Activated CD4-positive, alpha-beta T cell treated with anti-CD3 and anti-CD28 coated beads for 36 hours (primary cell): ENCODE data around the gene PEA15. TPM values are rescaled to one million over a fixed set of nuclear protein-coding genes. Genes with fewer than 3 reads are reported as not detected.
A peak's percentile ranks its signal among the peaks of the same experiment; 100 is the strongest.

ENCODE experiments used
- ATAC-seq: fragments of 200-7000 bp; cut with Tn5 transposase; one replicate; pipeline ENCODE4 v1.10.0; 2021; ENCODE audit warnings: mild to moderate bottlenecking, moderate library complexity
- CTCF ChIA-PET: fragments of 350-600 bp; sonication (Branson Sonifier 250); formaldehyde crosslinking; loops from one replicate; lab custom pipeline; 2021; ENCODE audit warnings: antibody characterized with exemption; lab: Charles Lee
- POLR2A ChIA-PET: fragments of 350-600 bp; sonication (Branson Sonifier 250); formaldehyde crosslinking; loops from one replicate; lab custom pipeline; 2021; ENCODE audit warnings: antibody characterized with exemption, inconsistent platforms; lab: Charles Lee
- DNase-seq: peaks from one replicate; pipeline ENCODE4 v3.0.0-alpha.2; 2020
- H3K27ac Mint-ChIP-seq: one replicate; pipeline ENCODE4 v1.8.0; 2021; ENCODE audit warnings: mixed read lengths
- H3K27me3 Mint-ChIP-seq: one replicate; pipeline ENCODE4 v1.8.0; 2021; ENCODE audit warnings: mixed read lengths
- H3K36me3 Mint-ChIP-seq: one replicate; pipeline ENCODE4 v1.8.0; 2021; ENCODE audit warnings: low read depth, mixed read lengths
- H3K4me1 Mint-ChIP-seq: one replicate; pipeline ENCODE4 v1.8.0; 2021; ENCODE audit warnings: mixed read lengths
- H3K4me3 Mint-ChIP-seq: one replicate; pipeline ENCODE4 v1.8.0; 2021; ENCODE audit warnings: mild to moderate bottlenecking, moderate library complexity, mixed read lengths
- H3K9me3 Mint-ChIP-seq: one replicate; pipeline ENCODE4 v1.8.0; 2021; ENCODE audit warnings: low read depth, mixed read lengths
- intact Hi-C, 2 experiments: fragments of 100-400 bp; cut with DNase I in 1 of 2; cut with micrococcal nuclease in 1 of 2; formaldehyde crosslinking; loops; one replicate each; pipeline versions ENCODE4 v1.14.2 to v1.15.1; 2022 to 2024; cut with DNase I, micrococcal nuclease
- total RNA-seq, 2 experiments: library from RNA; stranded (reverse); gene quantifications; one replicate each; pipeline ENCODE4 v1.2.3, GENCODE V29; 2021

The PEA15 gene
- total RNA-seq, 2 experiments from 2014 or later: 42.5 to 63.4 TPM

- no peak overlapping the region for H3K27ac Mint-ChIP-seq
- H3K4me3 Mint-ChIP-seq: no peak overlapping the region
- intact Hi-C loops: loop anchor here (1.0 to 5.0 kb wide), 6 partner anchors 58 to 413 kb away; no protein-coding TSS in a partner anchor
- no peaks in the 10 kb centered on the region for H3K4me1 Mint-ChIP-seq
- ChIA-PET CTCF (interaction anchor here (0.5 to 3.4 kb wide), 22 partner anchors 8 to 220 kb away, joined by 3 to 44 read pairs (median 3); partner anchors contain the start of gene PEX19), POLR2A (no interaction called here)
- no peak for ATAC-seq
- H3K9me3 Mint-ChIP-seq: no peaks in the 10 kb centered on the region
- H3K36me3 Mint-ChIP-seq: no peaks in the 10 kb centered on the region
- no peaks in the 10 kb centered on the region for H3K27me3 Mint-ChIP-seq
- no peak for DNase-seq
Observed at GRCh38 chr1:160193832-160194736, 11.1 kb upstream of the PEA15 start.

DNA sequence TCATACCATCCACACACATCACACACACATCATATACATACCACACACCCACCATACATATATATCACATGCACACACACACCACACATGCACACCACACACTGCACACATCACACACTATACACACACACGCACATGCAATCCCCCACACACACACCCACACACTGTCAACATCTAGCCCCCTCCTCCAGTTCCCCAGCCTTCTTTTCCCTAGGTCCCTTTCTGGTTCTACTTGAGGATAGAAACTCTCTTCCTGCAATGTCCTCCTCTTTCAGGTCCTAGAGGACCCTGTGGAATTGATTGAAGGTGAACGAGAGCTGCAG is 10.5 kb upstream of the PEA15 start:
- intact Hi-C loops: loop anchor here in 1 of 2 experiments (5.0 kb wide), 1 partner anchor 413 kb away; no protein-coding TSS in a partner anchor
- Mint-ChIP-seq H3K27me3 (no peaks in the 10 kb centered on the region), H3K27ac (no peak overlapping the region), H3K9me3 (no peaks in the 10 kb centered on the region), H3K4me3 (no peak overlapping the region), H3K36me3 (no peaks in the 10 kb centered on the region), H3K4me1 (no peaks in the 10 kb centered on the region)
- ChIA-PET CTCF (no interaction called here), POLR2A (no interaction called here)
- ATAC-seq: no peak
- no peak for DNase-seq

DNA sequence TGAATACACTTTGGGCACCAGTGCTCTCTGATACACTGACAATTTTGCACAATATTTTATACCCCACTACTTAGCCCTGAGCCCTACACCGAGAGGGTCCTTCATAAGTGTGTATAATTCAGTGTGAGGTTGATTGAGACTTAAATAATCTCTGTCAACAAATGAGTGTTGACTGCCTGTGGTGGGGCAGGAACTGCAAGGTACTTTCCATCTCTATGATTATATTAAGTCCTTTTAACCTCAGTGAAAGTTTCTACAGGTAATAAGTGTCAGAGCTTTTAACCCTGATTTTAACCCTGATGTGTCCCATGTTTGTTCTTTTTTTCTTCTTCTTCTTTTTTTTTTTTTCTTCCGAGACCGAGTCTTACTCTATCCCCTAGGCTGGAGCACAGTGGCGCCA is 9.0 kb upstream of the PEA15 start:
- no peak overlapping the region for H3K4me3 Mint-ChIP-seq
- no peaks in the 10 kb centered on the region for H3K4me1 Mint-ChIP-seq
- no peaks in the 10 kb centered on the region for H3K9me3 Mint-ChIP-seq
- H3K27ac Mint-ChIP-seq: no peak overlapping the region
- ChIA-PET POLR2A (no interaction called here), CTCF (interaction anchor here (1.0 to 1.7 kb wide), 3 partner anchors 56 to 95 kb away, joined by 4 to 8 read pairs (median 5); no protein-coding TSS in a partner anchor)
- H3K27me3 Mint-ChIP-seq: no peaks in the 10 kb centered on the region
- ATAC-seq (no peak), DNase-seq (no peak)
- intact Hi-C loops: no loop called here
- H3K36me3 Mint-ChIP-seq: no peaks in the 10 kb centered on the region

GRCh38 chr1:160197231-160197630 is 8.0 kb upstream of the PEA15 start:
- CTCF ChIA-PET: interaction anchor here (0.9 kb wide), 1 partner anchor 95 kb away, joined by 3 read pairs; no protein-coding TSS in a partner anchor
- POLR2A ChIA-PET: no interaction called here
- no peak for DNase-seq
- Mint-ChIP-seq H3K36me3 (no peaks in the 10 kb centered on the region), H3K27me3 (no peaks in the 10 kb centered on the region), H3K27ac (no peak overlapping the region), H3K9me3 (no peaks in the 10 kb centered on the region), H3K4me1 (no peaks in the 10 kb centered on the region), H3K4me3 (no peak overlapping the region)
- ATAC-seq: no peak
- intact Hi-C loops: no loop called here

- Mint-ChIP-seq H3K36me3 (no peaks in the 10 kb centered on the region), H3K4me3 (no peak overlapping the region), H3K4me1 (peaks cover 10% of the 10 kb centered on the region), H3K9me3 (no peaks in the 10 kb centered on the region), H3K27ac (no peak overlapping the region), H3K27me3 (no peaks in the 10 kb centered on the region)
- no peak for ATAC-seq
- ChIA-PET POLR2A (interaction anchor here (1.2 kb wide), 1 partner anchor 62 kb away, joined by 3 read pairs; the partner anchor contains the start of gene DCAF8), CTCF (interaction anchor here (0.6 to 3.5 kb wide), 6 partner anchors 21 to 175 kb away, joined by 3 to 16 read pairs (median 3); partner anchors contain the start of gene PEX19)
- no peak for DNase-seq
- intact Hi-C loops: loop anchor here in 1 of 2 experiments (10.0 kb wide), 1 partner anchor 276 kb away; the partner anchor contains the start of gene TAGLN2
Observed at GRCh38 chr1:160200786-160201185, 4.4 kb upstream of the PEA15 start.

GRCh38 chr1:160204526-160205241 is 500 bp upstream of the PEA15 start:
- ATAC-seq (peak; percentile 15), DNase-seq (peak; percentile 27)
- CTCF ChIA-PET: interaction anchor here (0.7 to 1.8 kb wide), 9 partner anchors 11 to 1560 kb away, joined by 3 to 7 read pairs (median 3); no protein-coding TSS in a partner anchor
- POLR2A ChIA-PET: no interaction called here
- H3K4me3 Mint-ChIP-seq: peak overlapping the region; percentile 81
- intact Hi-C loops: loop anchor here (1.0 to 10.0 kb wide), 3 partner anchors 59 to 280 kb away; partner anchors contain the start of genes PEX19 (in 2 of the 2) and TAGLN2 (in 1 of the 2)
- no peaks in the 10 kb centered on the region for H3K9me3 Mint-ChIP-seq
- peaks cover 40% of the 10 kb centered on the region for H3K4me1 Mint-ChIP-seq
- peak overlapping the region; percentile 75 for H3K27ac Mint-ChIP-seq
- no peaks in the 10 kb centered on the region for H3K27me3 Mint-ChIP-seq
- peaks cover 16% of the 10 kb centered on the region for H3K36me3 Mint-ChIP-seq

DNA sequence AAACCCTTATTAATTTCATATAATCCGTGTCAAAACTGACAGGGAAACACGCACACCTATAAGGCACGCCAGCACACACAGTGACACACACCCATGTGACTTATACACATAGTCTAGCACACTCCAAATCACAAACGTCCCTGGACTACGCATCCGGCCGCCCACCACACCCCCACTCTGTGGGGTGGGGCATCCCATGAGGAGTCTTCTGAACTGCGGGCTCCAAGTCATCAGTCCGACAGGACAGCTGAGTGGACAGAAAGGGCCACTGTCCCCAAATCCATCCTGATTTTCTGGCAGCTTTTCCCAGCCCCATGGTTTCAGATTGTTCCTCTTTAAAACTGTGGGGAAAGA is 829 bp downstream of the PEA15 start:
- Mint-ChIP-seq H3K9me3 (no peaks in the 10 kb centered on the region), H3K4me1 (peaks cover 48% of the 10 kb centered on the region), H3K27ac (peak overlapping the region; percentile 86), H3K4me3 (peak overlapping the region; percentile 81), H3K36me3 (peaks cover 21% of the 10 kb centered on the region), H3K27me3 (no peaks in the 10 kb centered on the region)
- CTCF ChIA-PET: interaction anchor here (1.0 to 1.2 kb wide), 2 partner anchors 86 to 109 kb away, joined by 3 to 7 read pairs; no protein-coding TSS in a partner anchor
- POLR2A ChIA-PET: interaction anchor here (0.6 kb wide), 1 partner anchor 28 kb away, joined by 4 read pairs; no protein-coding TSS in a partner anchor
- ATAC-seq: peak; percentile 85
- intact Hi-C loops: loop anchor here in 1 of 2 experiments (1.0 to 10.0 kb wide), 2 partner anchors 105 to 281 kb away; partner anchors contain the start of gene TAGLN2
- peak; percentile 74 for DNase-seq

DNA sequence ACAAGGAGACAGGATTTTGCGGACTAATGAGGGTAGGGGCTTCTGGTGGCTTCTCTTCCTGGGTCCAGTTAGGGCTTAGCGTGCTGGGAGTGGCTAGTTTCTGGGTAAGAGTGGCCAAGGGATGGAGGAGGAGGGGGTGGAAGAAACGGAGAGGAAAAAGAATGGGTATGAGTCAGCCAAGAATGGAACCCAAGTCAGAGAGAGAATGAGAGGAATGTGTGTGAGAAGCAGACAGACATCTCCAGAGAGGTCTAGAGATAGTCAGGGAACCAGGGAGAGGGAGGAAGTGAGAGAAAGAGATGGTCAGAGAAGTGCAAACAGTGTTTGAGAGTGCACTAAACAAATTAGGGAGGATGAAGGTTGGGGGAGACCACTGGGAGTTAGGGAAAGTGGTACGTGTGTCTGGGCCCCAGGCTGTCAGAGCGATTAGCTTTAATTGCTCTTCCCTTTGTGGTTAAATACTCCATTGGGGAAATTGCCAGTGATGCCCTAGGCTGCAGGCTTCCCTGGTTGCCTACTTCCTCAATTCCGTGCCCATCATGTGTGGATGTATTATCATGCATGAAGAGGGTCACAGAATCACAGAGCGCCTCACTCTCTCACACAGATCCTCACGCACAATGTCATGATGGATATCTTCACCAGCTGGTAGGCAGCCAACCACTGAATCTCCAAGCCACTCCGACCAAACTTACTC is 1.4 kb downstream of the PEA15 start:
- peak overlapping the region; percentile 86 for H3K27ac Mint-ChIP-seq
- H3K4me3 Mint-ChIP-seq: peak overlapping the region; percentile 81
- no peaks in the 10 kb centered on the region for H3K9me3 Mint-ChIP-seq
- peaks cover 48% of the 10 kb centered on the region for H3K4me1 Mint-ChIP-seq
- no peaks in the 10 kb centered on the region for H3K27me3 Mint-ChIP-seq
- DNase-seq (no peak), ATAC-seq (no peak)
- peaks cover 21% of the 10 kb centered on the region for H3K36me3 Mint-ChIP-seq
- intact Hi-C loops: loop anchor here in 1 of 2 experiments (1.0 to 10.0 kb wide), 2 partner anchors 105 to 282 kb away; partner anchors contain the start of gene TAGLN2
- CTCF ChIA-PET: interaction anchor here (0.5 to 1.4 kb wide), 3 partner anchors 46 to 203 kb away, joined by 3 to 7 read pairs (median 4); no protein-coding TSS in a partner anchor
- POLR2A ChIA-PET: interaction anchor here (0.6 kb wide), 1 partner anchor 28 kb away, joined by 4 read pairs; no protein-coding TSS in a partner anchor

DNA sequence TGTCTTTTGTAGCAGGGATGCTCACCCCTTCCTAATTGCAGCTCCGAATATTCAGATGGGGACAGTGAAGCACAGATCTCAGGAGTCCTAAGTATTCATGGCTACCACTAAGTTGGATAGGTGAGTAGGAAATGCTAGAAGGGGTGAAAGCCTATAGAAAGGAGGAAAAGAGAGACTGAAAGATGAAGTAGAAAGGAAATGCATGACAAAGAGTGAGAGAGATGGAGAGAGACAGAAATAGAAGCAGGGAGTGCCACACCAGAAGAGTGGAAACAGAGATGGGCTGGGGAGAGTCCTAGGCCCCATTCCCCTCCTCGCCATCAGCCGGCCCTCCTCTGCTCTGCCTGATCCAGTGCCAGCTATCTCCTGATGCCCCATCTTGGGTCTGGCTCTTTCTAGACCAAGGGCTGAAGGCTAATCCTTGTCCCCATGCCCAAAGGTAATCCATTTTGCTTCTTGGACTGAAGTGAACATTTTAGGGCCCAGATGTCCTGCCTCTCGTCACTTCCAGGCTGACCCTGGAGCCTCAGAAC is 2.0 kb downstream of the PEA15 start:
- Mint-ChIP-seq H3K27ac (peak overlapping the region; percentile 67), H3K4me1 (peaks cover 48% of the 10 kb centered on the region), H3K9me3 (no peaks in the 10 kb centered on the region), H3K4me3 (peak overlapping the region; percentile 81), H3K36me3 (peaks cover 23% of the 10 kb centered on the region), H3K27me3 (no peaks in the 10 kb centered on the region)
- DNase-seq (no peak), ATAC-seq (no peak)
- ChIA-PET POLR2A (no interaction called here), CTCF (interaction anchor here (0.5 to 1.4 kb wide), 3 partner anchors 45 to 202 kb away, joined by 3 to 7 read pairs (median 4); no protein-coding TSS in a partner anchor)
- intact Hi-C loops: loop anchor here in 1 of 2 experiments (10.0 kb wide), 1 partner anchor 282 kb away; the partner anchor contains the start of gene TAGLN2
